ENCODE measurements around the gene PHF20.

The PHF20 gene

DNA sequence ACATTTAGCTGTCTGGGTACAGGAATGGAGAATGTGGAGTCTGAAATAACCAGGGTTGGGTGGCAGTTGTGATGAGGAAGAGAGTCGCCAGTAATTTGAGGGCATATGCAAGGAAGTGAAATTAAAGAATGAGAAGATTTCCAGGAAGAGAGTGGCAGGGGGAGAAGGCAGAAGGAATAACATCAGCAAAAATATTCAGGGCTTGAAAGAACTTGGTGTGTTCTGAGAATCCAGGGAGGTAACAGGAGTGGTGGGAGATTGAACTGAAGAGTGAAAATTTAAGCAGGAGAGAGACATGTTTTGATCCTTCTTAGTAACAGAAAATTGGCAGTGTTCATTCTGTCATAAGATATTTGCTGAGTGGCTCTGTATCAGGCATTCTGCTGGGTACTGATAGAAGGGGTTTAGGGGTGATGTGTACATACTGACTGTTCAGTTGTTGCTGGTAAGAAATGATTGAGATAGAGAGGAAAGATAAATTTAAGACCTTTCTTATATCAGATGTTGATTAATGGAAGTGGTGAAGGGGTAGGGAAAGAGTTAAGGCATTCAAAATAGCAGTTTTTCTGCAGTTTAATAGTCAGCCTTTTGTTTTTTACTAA lies 54.7 kb downstream of the PHF20 start:
- DNase-seq (ENCODE audit: low spot score): no peak
- TF ChIP-seq, protein P1, sequence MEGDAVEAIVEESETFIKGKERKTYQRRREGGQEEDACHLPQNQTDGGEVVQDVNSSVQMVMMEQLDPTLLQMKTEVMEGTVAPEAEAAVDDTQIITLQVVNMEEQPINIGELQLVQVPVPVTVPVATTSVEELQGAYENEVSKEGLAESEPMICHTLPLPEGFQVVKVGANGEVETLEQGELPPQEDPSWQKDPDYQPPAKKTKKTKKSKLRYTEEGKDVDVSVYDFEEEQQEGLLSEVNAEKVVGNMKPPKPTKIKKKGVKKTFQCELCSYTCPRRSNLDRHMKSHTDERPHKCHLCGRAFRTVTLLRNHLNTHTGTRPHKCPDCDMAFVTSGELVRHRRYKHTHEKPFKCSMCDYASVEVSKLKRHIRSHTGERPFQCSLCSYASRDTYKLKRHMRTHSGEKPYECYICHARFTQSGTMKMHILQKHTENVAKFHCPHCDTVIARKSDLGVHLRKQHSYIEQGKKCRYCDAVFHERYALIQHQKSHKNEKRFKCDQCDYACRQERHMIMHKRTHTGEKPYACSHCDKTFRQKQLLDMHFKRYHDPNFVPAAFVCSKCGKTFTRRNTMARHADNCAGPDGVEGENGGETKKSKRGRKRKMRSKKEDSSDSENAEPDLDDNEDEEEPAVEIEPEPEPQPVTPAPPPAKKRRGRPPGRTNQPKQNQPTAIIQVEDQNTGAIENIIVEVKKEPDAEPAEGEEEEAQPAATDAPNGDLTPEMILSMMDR (IDR thresholded peaks at IDR 0.05; ENCODE audit: extremely low read depth, missing control alignments): no peak

DNA sequence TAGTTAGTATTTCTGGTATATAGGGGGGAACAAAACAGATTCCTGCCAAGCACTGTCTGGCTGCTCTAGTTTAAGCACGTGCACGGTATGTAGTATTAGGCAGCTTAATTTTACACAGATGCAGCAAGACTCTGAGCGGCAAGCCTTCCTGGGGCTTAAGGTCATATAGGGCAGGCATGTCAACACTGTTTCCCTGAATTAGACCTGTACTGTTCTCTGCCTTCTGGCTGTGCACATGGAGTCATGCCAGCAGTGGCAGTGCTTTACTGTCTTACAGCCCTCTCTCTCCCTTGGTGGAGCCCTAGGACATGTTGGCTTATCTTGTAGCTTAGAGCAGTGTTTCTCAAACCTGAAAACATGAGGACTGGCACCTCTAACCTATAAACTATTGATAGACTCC lies 56.6 kb downstream of the PHF20 start:
- no peak for DNase-seq (ENCODE audit: low spot score)
- TF ChIP-seq, protein P1 (IDR thresholded peaks at IDR 0.05; ENCODE audit: extremely low read depth, missing control alignments): no peak

DNA sequence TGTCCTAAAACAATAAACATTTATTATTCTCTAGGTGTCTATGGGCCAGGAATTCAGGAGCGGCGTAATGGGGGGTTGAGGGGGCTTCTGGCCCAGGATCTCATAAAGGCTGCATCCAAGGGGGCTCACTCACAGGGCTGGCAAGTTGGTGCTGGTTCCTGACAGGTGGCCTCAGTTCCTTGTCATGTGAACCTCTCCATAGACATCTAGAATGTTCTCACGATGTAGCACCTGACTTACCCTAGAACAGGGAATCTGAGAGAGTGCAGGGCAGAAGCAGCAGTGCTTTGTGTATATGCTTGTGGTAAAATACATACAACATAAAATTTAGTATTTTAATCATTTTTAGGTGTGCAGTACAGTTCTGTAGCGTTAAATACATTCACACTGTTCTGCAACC lies 57.1 kb downstream of the PHF20 start:
- TF ChIP-seq, protein P1 (IDR thresholded peaks at IDR 0.05; ENCODE audit: extremely low read depth, missing control alignments): no peak
- no peak for DNase-seq (ENCODE audit: low spot score)

DNA sequence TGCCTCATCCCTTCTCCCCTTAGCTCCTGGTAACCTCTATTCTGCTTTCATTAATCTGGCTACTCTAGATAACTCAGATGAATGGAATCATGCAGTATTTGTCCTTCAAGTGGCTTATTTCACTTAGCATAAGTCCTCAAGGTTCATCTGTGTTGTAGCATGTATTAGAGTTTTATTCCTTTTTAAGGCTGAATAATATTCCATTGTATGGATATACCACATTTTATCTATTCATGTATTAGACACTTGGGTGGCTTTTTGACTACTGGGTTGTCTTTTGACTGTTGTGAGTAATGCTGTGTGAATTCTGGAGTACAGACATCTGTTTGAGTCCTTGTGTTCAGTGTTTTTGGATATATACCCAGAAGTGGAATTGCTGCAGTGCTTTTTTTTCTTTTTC lies 58.4 kb downstream of the PHF20 start:
- no peak for DNase-seq (ENCODE audit: low spot score)
- TF ChIP-seq, protein P1 (IDR thresholded peaks at IDR 0.05; ENCODE audit: extremely low read depth, missing control alignments): no peak

DNA sequence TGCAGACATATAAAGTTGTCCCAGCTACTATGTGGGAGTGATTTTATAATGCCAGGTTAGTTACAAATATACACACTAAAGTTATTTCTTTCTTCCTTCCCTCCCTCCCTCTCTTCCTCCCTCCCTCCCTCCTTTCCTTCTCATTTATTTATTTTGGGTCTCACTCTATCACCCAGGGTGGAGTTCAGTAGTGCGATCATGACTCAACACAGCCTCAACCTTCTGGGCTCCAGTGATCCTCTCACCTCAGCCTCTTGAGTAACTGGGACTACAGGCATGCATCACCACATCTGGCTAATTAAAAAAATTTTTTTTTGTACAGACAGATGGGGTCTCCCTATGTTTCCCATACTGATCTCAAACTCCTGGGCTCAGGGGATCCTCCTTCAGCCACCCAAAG lies 59.2 kb downstream of the PHF20 start:
- DNase-seq (ENCODE audit: low spot score): no peak
- TF ChIP-seq, protein P1 (IDR thresholded peaks at IDR 0.05; ENCODE audit: extremely low read depth, missing control alignments): no peak

DNA sequence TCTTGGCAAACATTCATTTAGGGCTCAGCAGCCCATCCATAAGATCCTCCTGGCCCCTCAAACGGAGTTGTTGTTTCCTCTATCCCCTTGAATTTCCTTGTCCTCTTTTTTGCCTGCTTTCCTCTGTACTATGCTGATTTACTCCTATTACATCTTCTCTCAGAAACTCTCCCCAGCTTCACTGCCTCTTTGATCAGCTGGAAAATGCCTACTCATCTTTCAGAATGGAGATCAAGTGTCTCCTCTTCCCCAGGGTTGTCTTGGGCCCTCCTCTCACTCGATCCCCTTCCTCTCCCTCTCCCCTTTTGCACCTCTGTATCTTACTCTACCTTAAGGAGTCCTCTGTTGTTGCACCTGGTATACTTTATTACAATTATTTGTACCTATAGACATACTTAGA lies 60.2 kb downstream of the PHF20 start:
- DNase-seq (ENCODE audit: low spot score): no peak
- TF ChIP-seq, protein P1 (IDR thresholded peaks at IDR 0.05; ENCODE audit: extremely low read depth, missing control alignments): no peak

DNA sequence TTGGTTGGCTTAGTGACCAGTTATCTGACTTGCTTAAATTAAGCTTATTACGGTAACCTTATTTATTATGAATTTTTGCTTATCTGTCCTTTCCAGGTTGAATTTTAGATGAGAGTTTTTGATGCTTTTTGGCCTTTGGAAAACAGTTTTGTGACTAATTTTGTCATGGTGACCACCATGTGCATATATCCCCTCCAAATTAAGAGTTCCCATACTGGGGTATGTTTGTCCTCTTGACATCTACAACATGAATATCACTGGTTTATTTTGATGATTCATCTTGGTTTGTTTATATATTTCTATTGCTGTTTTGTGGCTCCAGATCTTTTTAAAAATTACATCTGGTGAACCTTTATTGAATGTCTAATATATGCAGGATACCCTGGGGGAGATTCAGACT lies 61.4 kb downstream of the PHF20 start:
- no peak for DNase-seq (ENCODE audit: low spot score)
- TF ChIP-seq, protein P1 (IDR thresholded peaks at IDR 0.05; ENCODE audit: extremely low read depth, missing control alignments): no peak

All from GM20000 (cell line).